MM.1S (cell line): Measurements from ENCODE around the gene KIAA1671.

ENCODE experiments used
- EZH2 ChIP-seq: fragments of 300-600 bp; sonication (generic); optimal IDR thresholded peaks from 2 replicates; pipeline ENCODE3; 2017; ENCODE audit warnings: low read depth, mild to moderate bottlenecking, antibody characterized with exemption, low read length, mixed read lengths
- EZH2phosphoT487 ChIP-seq: fragments of 300-600 bp; sonication (generic); IDR thresholded peaks from 2 replicates; pipeline ENCODE4 v1.6.1; 2018; ENCODE audit warnings: antibody characterized with exemption, low read length
- TF ChIP-seq, protein P1 (sequence below): fragments of 300-600 bp; sonication (generic); IDR thresholded peaks from 2 replicates; pipeline ENCODE4 v1.5.1; 2016; ENCODE audit warnings: antibody characterized with exemption, low read length, mixed read lengths

DNA sequence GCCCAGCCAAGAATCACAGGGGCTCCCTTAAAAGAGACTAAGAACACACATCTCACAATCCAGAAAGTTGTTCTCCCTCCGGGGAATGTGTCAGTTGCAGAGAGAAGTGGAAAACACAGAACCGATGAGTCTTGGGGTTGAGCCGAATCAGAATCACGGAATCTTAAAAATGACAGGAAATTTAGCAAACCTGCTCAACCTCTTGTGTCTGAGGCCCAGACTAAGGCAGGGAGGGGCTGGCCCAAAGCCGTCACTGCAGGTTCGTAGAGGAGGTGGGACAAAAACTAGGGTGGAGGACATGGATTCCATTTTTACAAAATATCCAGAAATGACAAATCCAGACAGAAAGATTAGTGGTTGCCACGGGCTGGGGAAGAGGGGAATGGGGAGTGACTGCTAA lies 63.8 kb downstream of the KIAA1671 start:
- TF ChIP-seq, protein P1, sequence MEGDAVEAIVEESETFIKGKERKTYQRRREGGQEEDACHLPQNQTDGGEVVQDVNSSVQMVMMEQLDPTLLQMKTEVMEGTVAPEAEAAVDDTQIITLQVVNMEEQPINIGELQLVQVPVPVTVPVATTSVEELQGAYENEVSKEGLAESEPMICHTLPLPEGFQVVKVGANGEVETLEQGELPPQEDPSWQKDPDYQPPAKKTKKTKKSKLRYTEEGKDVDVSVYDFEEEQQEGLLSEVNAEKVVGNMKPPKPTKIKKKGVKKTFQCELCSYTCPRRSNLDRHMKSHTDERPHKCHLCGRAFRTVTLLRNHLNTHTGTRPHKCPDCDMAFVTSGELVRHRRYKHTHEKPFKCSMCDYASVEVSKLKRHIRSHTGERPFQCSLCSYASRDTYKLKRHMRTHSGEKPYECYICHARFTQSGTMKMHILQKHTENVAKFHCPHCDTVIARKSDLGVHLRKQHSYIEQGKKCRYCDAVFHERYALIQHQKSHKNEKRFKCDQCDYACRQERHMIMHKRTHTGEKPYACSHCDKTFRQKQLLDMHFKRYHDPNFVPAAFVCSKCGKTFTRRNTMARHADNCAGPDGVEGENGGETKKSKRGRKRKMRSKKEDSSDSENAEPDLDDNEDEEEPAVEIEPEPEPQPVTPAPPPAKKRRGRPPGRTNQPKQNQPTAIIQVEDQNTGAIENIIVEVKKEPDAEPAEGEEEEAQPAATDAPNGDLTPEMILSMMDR: no peak
- TF ChIP-seq EZH2 (no peak), EZH2phosphoT487 (no peak)
